GM11168 (cell line): ENCODE results near the gene WNT7A.

Source experiments
- in situ Hi-C: fragments of 300-500 bp; cut with MboI; formaldehyde crosslinking; loops from one replicate; pipeline ENCODE4 v1.12.0; 2022; ENCODE audit warnings: low sequenced_read_pairs; ENCODE audit not compliant: unreplicated experiment

WNT7A gene

DNA sequence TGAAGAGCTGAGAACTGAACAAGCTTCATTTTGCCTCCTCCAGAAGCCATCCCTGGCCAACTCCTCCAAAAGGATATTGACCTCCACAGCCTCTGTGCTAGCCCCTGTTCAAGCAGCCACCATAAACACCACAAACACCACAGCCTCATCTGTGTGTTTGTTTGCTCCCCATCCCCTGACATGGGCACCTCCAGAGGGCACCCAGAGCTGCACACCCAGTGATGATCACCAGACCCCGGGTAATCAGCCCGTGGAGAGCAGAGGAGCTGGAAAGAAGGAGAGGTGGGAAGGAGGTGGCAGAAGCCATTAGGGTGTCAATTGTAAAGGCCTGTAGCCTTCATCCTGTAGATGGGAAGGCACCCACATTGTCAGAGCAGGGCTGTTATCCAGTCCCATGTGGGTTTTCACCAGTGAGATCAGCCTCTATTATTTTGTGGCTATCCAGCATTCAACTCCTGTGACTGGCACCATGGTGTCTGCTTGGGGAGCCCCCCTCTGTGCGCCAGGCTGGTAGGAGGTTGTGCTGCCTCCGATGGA lies 6.8 kb upstream of the WNT7A start:
- in situ Hi-C loops, result no loop called here

GRCh38 chr3:13885704-13886010 lies 5.8 kb upstream of the WNT7A start:
- in situ Hi-C loops, result no loop called here

DNA sequence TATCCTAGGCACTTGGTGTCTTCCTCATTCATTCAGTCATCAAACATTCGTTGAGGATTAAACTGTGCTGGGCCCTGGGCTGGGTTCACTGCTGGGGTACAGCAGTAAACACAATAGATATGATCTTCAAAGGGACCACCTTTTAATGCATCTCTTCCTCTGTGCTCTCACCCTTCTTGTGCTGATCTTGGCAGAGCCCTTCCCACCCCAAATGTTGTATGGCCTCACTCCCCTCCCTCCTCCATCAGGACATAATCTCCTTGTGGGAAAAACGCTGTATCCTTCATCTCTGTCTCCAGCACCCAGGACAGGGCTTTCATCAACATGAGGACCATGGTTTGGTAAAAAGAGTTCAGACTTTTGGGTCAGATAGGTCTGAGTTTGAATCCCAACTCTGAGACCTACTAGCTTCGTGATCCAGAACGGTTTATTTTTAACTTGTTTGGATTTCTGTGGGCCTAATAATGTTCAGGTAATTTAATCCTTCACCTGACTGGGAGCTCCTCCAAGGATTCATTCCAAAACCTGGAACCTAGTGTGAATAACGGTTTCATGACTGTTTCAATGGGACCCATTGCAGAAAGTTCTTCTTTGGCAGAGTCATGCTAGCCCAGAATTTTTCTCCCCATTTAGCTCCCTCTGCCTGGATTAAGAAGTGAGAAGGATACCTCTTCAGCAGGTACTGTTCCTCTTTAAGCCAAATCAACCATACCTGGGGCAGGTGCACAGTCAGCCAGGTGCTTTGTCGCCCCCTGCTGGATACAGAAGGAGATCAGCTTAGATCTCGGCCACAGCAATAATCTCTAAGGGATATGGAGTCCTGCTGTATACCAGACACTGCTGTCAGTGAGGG lies 5.2 kb upstream of the WNT7A start:
- in situ Hi-C loops, result no loop called here

- in situ Hi-C loops, result no loop called here
Observed at GRCh38 chr3:13883681-13884080, 3.8 kb upstream of the WNT7A start.

DNA sequence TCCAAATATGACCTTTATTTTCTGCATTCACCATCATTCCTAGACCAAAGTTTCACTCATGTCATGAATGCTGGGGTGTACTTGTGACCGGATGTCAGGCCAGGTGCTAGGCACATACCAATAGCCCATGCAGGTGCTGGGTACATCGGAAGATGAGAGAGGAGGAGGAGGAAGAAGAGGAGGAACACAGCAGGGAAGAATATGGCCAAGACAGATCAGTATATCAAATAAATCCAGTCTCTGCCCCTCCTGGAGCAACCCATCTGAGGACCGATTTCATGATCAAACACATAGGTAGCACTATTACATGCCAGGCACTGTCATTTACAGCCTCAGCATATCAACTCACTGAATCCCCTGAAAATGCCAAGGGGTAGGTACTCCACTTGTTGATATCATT lies 3.0 kb upstream of the WNT7A start:
- in situ Hi-C loops, result no loop called here

DNA sequence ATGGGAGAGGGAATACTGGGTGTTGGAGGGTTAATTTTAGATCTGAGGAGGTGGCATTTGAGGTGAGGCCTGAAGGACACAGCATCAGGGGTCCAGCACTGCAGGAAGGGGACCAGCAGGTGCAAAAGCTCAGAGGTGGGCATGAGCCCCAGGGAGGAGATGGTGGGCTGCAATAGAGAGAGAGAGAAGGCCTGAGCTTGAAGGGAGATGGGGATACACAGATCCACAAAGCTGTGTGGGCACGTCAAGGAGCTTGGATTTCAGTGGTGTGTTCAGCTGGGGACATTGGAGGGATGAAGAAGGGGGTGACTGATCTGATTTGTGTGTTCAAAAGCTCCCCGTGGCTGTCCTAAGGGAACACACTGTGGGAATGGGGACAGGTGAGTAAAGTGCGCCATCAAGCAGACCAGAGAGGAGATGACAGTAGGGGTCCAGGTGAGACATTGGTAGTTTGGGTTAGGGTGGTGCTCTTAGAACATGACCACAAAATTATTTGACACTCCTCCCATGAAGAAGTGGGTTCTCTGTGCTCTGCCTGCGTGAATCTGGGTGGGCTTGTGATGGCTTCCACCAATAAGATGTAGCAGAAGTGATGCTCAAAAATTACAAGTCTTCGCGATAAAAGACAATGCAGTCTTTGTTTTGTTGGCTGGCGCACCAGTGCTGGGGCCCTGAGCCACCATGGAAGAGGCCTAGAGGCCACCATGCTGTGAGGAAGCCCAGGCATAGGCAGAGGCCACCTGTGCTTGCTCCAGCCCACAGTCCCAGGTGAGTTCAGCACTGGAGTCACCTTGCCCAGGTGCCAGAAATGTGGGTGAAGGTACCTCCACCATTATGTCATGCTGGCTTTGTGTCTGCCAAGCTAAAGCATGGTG lies 1.9 kb upstream of the WNT7A start:
- in situ Hi-C loops, result no loop called here

DNA sequence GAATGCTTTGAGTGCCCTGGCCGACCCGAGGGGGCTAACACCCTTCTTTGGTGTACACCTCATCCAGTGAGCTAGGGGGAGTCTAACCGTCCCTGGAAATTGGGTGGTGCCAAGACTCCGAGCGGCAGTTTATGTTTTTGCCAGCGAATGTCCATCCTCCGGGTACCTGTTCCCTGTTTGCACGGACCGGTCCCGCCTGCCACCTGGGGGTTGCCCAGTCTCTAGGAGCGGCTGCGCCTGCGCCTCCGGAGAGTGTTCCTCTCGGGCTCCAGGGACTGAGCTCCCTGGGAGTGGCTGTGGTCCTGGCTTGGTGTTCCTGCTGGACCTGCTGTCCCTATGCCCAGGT lies 913 bp upstream of the WNT7A start:
- in situ Hi-C loops, result no loop called here

- in situ Hi-C loops, result no loop called here
Observed at GRCh38 chr3:13879102-13879945, 547 bp downstream of the WNT7A start.

- in situ Hi-C loops, result no loop called here
Observed at GRCh38 chr3:13878281-13879101, 1.4 kb downstream of the WNT7A start.

GRCh38 chr3:13877911-13878280 lies 2.0 kb downstream of the WNT7A start:
- in situ Hi-C loops, result no loop called here

- in situ Hi-C loops, result no loop called here
Observed at GRCh38 chr3:13876451-13877100, 3.3 kb downstream of the WNT7A start.

DNA sequence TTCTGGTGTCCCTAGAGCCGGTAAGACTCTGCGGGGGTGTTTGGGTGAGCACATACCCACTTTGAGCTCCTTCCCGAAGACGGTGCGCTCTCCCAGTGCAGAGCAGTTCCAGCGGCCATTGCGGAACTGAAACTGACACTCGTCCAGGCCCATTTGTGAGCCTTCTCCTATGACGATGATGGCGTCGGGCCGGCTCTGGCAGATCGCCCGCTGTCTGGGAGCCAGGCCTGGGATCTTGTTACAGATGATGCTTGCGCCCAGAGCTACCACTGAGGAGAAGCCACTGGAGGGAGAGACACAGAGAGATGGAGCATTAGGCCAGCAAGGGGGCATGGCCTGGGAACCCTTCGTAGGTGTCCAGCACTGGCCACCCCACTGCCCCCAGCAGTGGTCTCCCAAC lies 5.0 kb downstream of the WNT7A start:
- in situ Hi-C loops, result no loop called here

- in situ Hi-C loops, result no loop called here
Observed at GRCh38 chr3:13873818-13874217, 6.1 kb downstream of the WNT7A start.

- in situ Hi-C loops, result no loop called here
Observed at GRCh38 chr3:13872451-13872850, 7.4 kb downstream of the WNT7A start.

GRCh38 chr3:13871791-13872190 lies 8.1 kb downstream of the WNT7A start:
- in situ Hi-C loops, result no loop called here

GRCh38 chr3:13870902-13871301 lies 9.0 kb downstream of the WNT7A start:
- in situ Hi-C loops, result no loop called here

GRCh38 chr3:13869761-13870343 lies 10.0 kb downstream of the WNT7A start:
- in situ Hi-C loops, result no loop called here

GRCh38 chr3:13868844-13869724 lies 10.8 kb downstream of the WNT7A start:
- in situ Hi-C loops, result no loop called here
